Measurements from ENCODE around the gene RGS18.

- no peak for TF ChIP-seq POLR2AphosphoS5 (IDR thresholded peaks at IDR 0.05; ENCODE audit: borderline replicate concordance, low read depth, low read length)
- TF ChIP-seq EZH2 (IDR thresholded peaks at IDR 0.05): no peak
These were observed 48.7 kb upstream of the RGS18 start for GRCh38 chr1:192109576-192109975.
